Measurements from ENCODE around the gene LAYN. TPM values are rescaled to one million over a fixed set of nuclear protein-coding genes. Genes with fewer than 3 reads are reported as not detected.
A peak's percentile ranks its signal among the peaks of the same experiment; 100 is the strongest.

The LAYN gene
- total and polyA plus RNA-seq, 9 of the 15 experiments (the other 6 are each of a cell fraction or from before 2014, with no cell fraction given): not detected

DNA sequence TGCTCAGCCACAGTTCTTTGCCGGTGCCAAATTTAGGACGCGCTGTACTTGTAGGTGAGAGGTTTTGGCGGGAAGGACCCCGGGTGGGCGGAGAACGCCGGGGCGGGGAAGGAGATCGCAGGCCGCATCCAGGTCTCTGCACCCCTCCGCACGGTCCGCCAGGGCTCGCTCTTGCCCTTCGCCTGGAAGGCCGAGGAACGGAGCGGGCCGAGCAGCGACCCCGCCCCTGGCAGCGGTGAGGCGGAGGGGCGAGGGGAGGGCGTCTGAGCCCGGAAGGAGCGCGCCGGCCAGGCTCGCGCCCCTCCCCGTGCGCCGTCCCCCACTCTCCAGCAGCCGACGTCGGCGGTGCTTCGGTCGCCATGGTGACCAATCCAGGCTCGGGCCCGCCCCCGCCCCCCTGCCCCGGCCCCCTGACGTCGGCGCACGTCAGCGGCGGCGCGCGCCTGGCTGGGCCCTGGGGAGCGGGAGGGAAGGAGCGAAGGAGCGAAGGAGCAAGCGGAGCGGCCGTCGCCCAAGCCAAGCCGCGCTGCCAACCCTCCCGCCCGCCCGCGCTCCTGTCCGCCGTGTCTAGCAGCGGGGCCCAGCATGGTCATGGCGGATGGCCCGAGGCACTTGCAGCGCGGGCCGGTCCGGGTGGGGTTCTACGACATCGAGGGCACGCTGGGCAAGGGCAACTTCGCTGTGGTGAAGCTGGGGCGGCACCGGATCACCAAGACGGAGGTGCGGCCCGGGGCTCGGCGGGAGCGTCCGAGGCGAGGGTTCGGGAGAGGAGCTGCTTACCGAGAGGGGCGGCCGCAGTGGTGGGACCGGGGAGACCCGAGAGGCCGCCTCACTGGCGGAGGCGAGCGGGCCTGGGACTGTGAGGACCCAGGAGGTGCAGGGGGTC lies 61.7 kb downstream of the LAYN start, which contains the start of gene SIK2 (continued):
- TF ChIP-seq SRSF1 (IDR thresholded peaks at IDR 0.05; ENCODE audit: low read depth, low read length): no peak
- TF ChIP-seq, protein P1, sequence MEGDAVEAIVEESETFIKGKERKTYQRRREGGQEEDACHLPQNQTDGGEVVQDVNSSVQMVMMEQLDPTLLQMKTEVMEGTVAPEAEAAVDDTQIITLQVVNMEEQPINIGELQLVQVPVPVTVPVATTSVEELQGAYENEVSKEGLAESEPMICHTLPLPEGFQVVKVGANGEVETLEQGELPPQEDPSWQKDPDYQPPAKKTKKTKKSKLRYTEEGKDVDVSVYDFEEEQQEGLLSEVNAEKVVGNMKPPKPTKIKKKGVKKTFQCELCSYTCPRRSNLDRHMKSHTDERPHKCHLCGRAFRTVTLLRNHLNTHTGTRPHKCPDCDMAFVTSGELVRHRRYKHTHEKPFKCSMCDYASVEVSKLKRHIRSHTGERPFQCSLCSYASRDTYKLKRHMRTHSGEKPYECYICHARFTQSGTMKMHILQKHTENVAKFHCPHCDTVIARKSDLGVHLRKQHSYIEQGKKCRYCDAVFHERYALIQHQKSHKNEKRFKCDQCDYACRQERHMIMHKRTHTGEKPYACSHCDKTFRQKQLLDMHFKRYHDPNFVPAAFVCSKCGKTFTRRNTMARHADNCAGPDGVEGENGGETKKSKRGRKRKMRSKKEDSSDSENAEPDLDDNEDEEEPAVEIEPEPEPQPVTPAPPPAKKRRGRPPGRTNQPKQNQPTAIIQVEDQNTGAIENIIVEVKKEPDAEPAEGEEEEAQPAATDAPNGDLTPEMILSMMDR (IDR thresholded peaks at IDR 0.05 in 2 of 3, conservative IDR thresholded peaks at IDR 0.05 in 1 of 3; ENCODE audit: insufficient read depth in 2 of 3, low read depth in 1 of 3, low read length in 3 of 3): peak; percentile 90 to 97 (median 96)
- TF ChIP-seq, protein P2, sequence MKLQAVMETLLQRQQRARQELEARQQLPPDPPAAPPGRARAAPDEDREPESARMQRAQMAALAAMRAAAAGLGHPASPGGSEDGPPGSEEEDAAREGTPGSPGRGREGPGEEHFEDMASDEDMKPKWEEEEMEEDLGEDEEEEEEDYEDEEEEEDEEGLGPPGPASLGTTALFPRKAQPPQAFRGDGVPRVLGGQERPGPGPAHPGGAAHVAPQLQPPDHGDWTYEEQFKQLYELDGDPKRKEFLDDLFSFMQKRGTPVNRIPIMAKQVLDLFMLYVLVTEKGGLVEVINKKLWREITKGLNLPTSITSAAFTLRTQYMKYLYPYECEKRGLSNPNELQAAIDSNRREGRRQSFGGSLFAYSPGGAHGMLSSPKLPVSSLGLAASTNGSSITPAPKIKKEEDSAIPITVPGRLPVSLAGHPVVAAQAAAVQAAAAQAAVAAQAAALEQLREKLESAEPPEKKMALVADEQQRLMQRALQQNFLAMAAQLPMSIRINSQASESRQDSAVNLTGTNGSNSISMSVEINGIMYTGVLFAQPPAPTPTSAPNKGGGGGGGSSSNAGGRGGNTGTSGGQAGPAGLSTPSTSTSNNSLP (IDR thresholded peaks at IDR 0.05; ENCODE audit: borderline replicate concordance, low read depth, low read length): no peak
- TF ChIP-seq, protein P3, sequence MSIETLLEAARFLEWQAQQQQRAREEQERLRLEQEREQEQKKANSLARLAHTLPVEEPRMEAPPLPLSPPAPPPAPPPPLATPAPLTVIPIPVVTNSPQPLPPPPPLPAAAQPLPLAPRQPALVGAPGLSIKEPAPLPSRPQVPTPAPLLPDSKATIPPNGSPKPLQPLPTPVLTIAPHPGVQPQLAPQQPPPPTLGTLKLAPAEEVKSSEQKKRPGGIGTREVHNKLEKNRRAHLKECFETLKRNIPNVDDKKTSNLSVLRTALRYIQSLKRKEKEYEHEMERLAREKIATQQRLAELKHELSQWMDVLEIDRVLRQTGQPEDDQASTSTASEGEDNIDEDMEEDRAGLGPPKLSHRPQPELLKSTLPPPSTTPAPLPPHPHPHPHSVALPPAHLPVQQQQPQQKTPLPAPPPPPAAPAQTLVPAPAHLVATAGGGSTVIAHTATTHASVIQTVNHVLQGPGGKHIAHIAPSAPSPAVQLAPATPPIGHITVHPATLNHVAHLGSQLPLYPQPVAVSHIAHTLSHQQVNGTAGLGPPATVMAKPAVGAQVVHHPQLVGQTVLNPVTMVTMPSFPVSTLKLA (conservative IDR thresholded peaks at IDR 0.05): peak in 1 of 2 experiments; percentile 75; a peak in 1 of 4 replicates
- peak in 1 of 2 experiments; percentile 49; a peak in 1 of 4 replicates for TF ChIP-seq SRF (CRISPR knock-in tag; IDR thresholded peaks at IDR 0.05)
- no peak for TF ChIP-seq GATA2 (CRISPR knock-in tag; IDR thresholded peaks at IDR 0.05)
- TF ChIP-seq CXXC5 (CRISPR knock-in tag; IDR thresholded peaks at IDR 0.05): peak; percentile 89
- no peak for TF ChIP-seq POLR2H (tag; IDR thresholded peaks at IDR 0.05; ENCODE audit: low read depth)
- TF ChIP-seq MCM5 (IDR thresholded peaks at IDR 0.05; ENCODE audit: low read depth): no peak
- TF ChIP-seq, protein P4, sequence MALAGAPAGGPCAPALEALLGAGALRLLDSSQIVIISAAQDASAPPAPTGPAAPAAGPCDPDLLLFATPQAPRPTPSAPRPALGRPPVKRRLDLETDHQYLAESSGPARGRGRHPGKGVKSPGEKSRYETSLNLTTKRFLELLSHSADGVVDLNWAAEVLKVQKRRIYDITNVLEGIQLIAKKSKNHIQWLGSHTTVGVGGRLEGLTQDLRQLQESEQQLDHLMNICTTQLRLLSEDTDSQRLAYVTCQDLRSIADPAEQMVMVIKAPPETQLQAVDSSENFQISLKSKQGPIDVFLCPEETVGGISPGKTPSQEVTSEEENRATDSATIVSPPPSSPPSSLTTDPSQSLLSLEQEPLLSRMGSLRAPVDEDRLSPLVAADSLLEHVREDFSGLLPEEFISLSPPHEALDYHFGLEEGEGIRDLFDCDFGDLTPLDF (CRISPR knock-in tag; IDR thresholded peaks at IDR 0.05): peak; percentile 95
- no peak; the same call in 1 of the 2 replicates for TF ChIP-seq CBX5 (IDR thresholded peaks at IDR 0.05; ENCODE audit: borderline replicate concordance, low read depth)
- TF ChIP-seq RBBP5 (IDR thresholded peaks at IDR 0.05; ENCODE audit: borderline replicate concordance, insufficient read depth, low read length, poor library complexity, severe bottlenecking): peak; percentile 73
- TF ChIP-seq, protein P5, sequence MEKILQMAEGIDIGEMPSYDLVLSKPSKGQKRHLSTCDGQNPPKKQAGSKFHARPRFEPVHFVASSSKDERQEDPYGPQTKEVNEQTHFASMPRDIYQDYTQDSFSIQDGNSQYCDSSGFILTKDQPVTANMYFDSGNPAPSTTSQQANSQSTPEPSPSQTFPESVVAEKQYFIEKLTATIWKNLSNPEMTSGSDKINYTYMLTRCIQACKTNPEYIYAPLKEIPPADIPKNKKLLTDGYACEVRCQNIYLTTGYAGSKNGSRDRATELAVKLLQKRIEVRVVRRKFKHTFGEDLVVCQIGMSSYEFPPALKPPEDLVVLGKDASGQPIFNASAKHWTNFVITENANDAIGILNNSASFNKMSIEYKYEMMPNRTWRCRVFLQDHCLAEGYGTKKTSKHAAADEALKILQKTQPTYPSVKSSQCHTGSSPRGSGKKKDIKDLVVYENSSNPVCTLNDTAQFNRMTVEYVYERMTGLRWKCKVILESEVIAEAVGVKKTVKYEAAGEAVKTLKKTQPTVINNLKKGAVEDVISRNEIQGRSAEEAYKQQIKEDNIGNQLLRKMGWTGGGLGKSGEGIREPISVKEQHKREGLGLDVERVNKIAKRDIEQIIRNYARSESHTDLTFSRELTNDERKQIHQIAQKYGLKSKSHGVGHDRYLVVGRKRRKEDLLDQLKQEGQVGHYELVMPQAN (IDR thresholded peaks at IDR 0.05; ENCODE audit: borderline replicate concordance): no peak
- TF ChIP-seq SREBF2 (CRISPR knock-in tag; IDR thresholded peaks at IDR 0.05): no peak
- no peak for TF ChIP-seq SIX5 (IDR thresholded peaks at IDR 0.05; ENCODE audit: borderline replicate concordance in 1 of 2, insufficient read depth in 1 of 2, low read depth in 1 of 2, low read length in 2 of 2)
- TF ChIP-seq TEAD1 (CRISPR knock-in tag; IDR thresholded peaks at IDR 0.05): peak in 1 of 2 experiments; percentile 71; a peak in 1 of 4 replicates

Data from K562 (cell line).